Tibial nerve (tissue), 4 donors: Measurements from ENCODE around the gene KPNA6. TPM values are rescaled to one million over a fixed set of nuclear protein-coding genes. Genes with fewer than 3 reads are reported as not detected.

Source experiments
- DNase-seq, 2 donors: peaks; one replicate each; pipeline ENCODE4 v3.0.0-alpha.2; 2019; ENCODE audit warnings: low spot score in 2 of 2
- H3K27ac ChIP-seq, 4 donors: fragments of 200-600 bp; sonication (generic) in 3 of 4; one replicate each; pipeline ENCODE4 v1.5.1; 2017 to 2019; ENCODE audit warnings: mild to moderate bottlenecking in 1 of 4
- H3K27me3 ChIP-seq, 2 donors: fragments of 200-600 bp; sonication (generic) in 1 of 2; one replicate each; pipeline versions ENCODE4 v1.5.1 to v1.6.0; 2017 to 2019
- H3K36me3 ChIP-seq, 3 donors: fragments of 200-600 bp; sonication (generic); one replicate each; pipeline ENCODE4 v1.5.1; 2018 to 2019
- H3K4me1 ChIP-seq, 4 donors: fragments of 200-600 bp; sonication (generic) in 3 of 4; one replicate each; pipeline ENCODE4 v1.5.1; 2017 to 2019
- H3K4me3 ChIP-seq, 4 donors: fragments of 200-600 bp; sonication (generic) in 3 of 4; one replicate each; pipeline ENCODE4 v1.5.1; 2017 to 2019; ENCODE audit warnings: mild to moderate bottlenecking in 1 of 4, moderate library complexity in 1 of 4
- H3K9me3 ChIP-seq, 4 donors: fragments of 200-600 bp; sonication (generic) in 3 of 4; one replicate each; pipeline ENCODE4 v1.5.1; 2017 to 2019
- CTCF ChIP-seq, 5 experiments: fragments of 200-600 bp in 3 of 5; fragments of 450-650 bp in 2 of 5; sonication (generic) in 3 of 5; IDR thresholded peaks; one replicate each; pipeline ENCODE4 v1.5.1; 2016 to 2019; ENCODE audit warnings: antibody characterized with exemption in 5 of 5, mild to moderate bottlenecking in 3 of 5, moderate library complexity in 2 of 5
- EP300 ChIP-seq, 2 donors: sonication (generic); formaldehyde crosslinking; IDR thresholded peaks; one replicate each; pipeline ENCODE4 v1.6.1; 2017; ENCODE audit warnings: antibody characterized with exemption in 2 of 2, mild to moderate bottlenecking in 1 of 2
- POLR2A ChIP-seq, 2 donors: fragments of 450-650 bp; IDR thresholded peaks; one replicate each; pipeline ENCODE4 v1.6.1; 2017; ENCODE audit warnings: antibody characterized with exemption in 2 of 2, mild to moderate bottlenecking in 2 of 2, moderate library complexity in 2 of 2
- WGBS, 2 donors: methylation state at CpG; one replicate each; pipeline ENCODE4 v1.1.5; 2018; 5-methylcytosine and 5-hydroxymethylcytosine counted together
- total RNA-seq, 4 donors: library from RNA; depleted of rRNA; stranded (reverse); fragments of >200 nt; gene quantifications; one replicate each; pipeline ENCODE4 v1.1.0, GENCODE V29; 2016

Gene KPNA6
- total RNA-seq, 4 donors from 2014 or later: 30.3 to 39.3 (median 33.5) TPM

DNA sequence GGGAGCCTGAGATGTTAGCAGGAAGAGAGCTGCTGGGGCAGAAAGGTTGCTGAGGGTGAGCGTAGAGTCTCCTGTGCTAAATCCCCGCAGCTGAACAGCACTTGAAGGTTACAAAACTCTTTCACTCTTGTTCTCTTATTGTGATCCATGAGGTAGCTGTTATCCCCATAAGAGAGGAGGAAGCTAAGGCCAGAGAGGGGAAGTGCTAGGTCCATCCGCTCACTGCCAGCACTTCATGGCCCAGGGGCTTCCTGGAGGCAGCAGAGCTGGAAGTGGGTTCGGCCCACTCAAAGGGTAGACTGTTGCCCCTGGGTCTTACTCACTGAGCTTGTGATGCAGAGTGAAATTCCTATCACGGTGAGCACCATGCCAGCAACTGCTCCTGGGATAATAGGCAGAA lies 108.7 kb downstream of the KPNA6 start:
- DNase-seq: no peak
- H3K4me3 ChIP-seq: no peak overlapping the region
- no peaks in the 10 kb centered on the region for H3K27me3 ChIP-seq
- 86 to 91% methylated on average over 5 of the region's 5 CpGs for WGBS, 2 donors
- H3K9me3 ChIP-seq: no peaks in the 10 kb centered on the region
- H3K36me3 ChIP-seq: peaks cover 0 to 78% (median 0%) of the 10 kb centered on the region in 3 donors
- peaks cover 0 to 38% (median 9%) of the 10 kb centered on the region in 4 donors for H3K4me1 ChIP-seq
- TF ChIP-seq EP300 (IDR thresholded peaks at IDR 0.05) (no peak), POLR2A (IDR thresholded peaks at IDR 0.05) (no peak), CTCF (IDR thresholded peaks at IDR 0.05) (no peak)
- no peak overlapping the region for H3K27ac ChIP-seq

GRCh38 chr1:32219022-32219421 lies 111.2 kb downstream of the KPNA6 start:
- TF ChIP-seq CTCF (IDR thresholded peaks at IDR 0.05): no peak
- TF ChIP-seq EP300 (IDR thresholded peaks at IDR 0.05): no peak
- no peak for TF ChIP-seq POLR2A (IDR thresholded peaks at IDR 0.05)
- H3K27me3 ChIP-seq: no peaks in the 10 kb centered on the region
- peaks cover 0 to 65% (median 0%) of the 10 kb centered on the region in 3 donors for H3K36me3 ChIP-seq
- H3K9me3 ChIP-seq: no peaks in the 10 kb centered on the region
- no peak for DNase-seq
- 74 to 80% methylated on average over 7 of the region's 7 CpGs for WGBS, 2 donors
- no peak overlapping the region for H3K27ac ChIP-seq
- H3K4me3 ChIP-seq: no peak overlapping the region
- peaks cover 0 to 50% (median 23%) of the 10 kb centered on the region in 4 donors for H3K4me1 ChIP-seq

- 82 to 88% methylated on average over 4 of the region's 4 CpGs for WGBS, 2 donors
- TF ChIP-seq EP300 (IDR thresholded peaks at IDR 0.05): no peak
- no peak for TF ChIP-seq CTCF (IDR thresholded peaks at IDR 0.05)
- TF ChIP-seq POLR2A (IDR thresholded peaks at IDR 0.05): no peak
These were observed 113.1 kb downstream of the KPNA6 start for GRCh38 chr1:32220746-32221580.

DNA sequence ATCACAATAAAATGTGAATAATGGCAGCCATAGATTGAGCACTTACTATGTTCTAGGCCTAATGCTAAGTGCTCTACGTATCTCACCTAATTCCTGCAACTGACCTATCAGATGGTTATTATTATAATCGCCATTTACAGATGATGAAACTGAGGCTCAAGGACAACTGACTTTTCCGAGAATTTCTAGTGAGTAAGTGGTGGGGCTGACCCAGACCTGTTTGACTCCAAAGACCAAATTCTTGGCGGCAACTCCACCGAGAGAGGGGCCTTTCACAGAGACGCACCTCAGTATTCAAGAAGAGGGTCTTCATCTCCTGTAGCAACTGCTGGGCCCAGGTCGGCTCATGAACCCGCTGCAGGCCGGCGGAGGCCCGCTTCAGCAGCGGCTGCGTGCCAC lies 113.7 kb downstream of the KPNA6 start:
- peak overlapping the region in 3 of 4 donors; percentile 91 to 96 (median 92) for H3K27ac ChIP-seq

More at GRCh38 chr1:32220746-32221580, 113.1 kb downstream of the KPNA6 start:
- Histone ChIP-seq H3K4me3 (peak overlapping the region; percentile 68 to 99 (median 84)), H3K27me3 (no peaks in the 10 kb centered on the region), H3K9me3 (no peaks in the 10 kb centered on the region), H3K36me3 (peaks cover 0 to 66% (median 10%) of the 10 kb centered on the region in 3 donors), H3K27ac (peak overlapping the region in 2 of 4 donors; percentile 92 to 96), H3K4me1 (peaks cover 0 to 54% (median 23%) of the 10 kb centered on the region in 4 donors)
- no peak for DNase-seq

More for the DNA sequence above, 113.7 kb downstream of the KPNA6 start:
- DNase-seq: no peak
- H3K4me1 ChIP-seq: peaks cover 0 to 51% (median 23%) of the 10 kb centered on the region in 4 donors
- WGBS, 2 donors: 6 to 7% methylated on average over 7 to 12 of the region's 13 CpGs
- peak overlapping the region; percentile 68 to 99 (median 84) for H3K4me3 ChIP-seq
- H3K36me3 ChIP-seq: peaks cover 0 to 66% (median 13%) of the 10 kb centered on the region in 3 donors
- H3K9me3 ChIP-seq: no peaks in the 10 kb centered on the region
- no peaks in the 10 kb centered on the region for H3K27me3 ChIP-seq
- TF ChIP-seq EP300 (IDR thresholded peaks at IDR 0.05) (no peak), CTCF (IDR thresholded peaks at IDR 0.05) (no peak), POLR2A (IDR thresholded peaks at IDR 0.05) (no peak)
